Lung (tissue), 12 donors: ENCODE data around the gene NPAS3. TPM values are rescaled to one million over a fixed set of nuclear protein-coding genes. Genes with fewer than 3 reads are reported as not detected.

Experiments used
- ATAC-seq: fragments of 200-7000 bp; cut with Tn5 transposase; one replicate; pipeline ENCODE4 v1.9.1; 2020; ENCODE audit warnings: moderate number of reproducible peaks; ENCODE audit not compliant: insufficient read depth, low FRiP score
- DNase-seq, 3 donors: peaks; one replicate each; pipeline ENCODE4 v3.0.0-alpha.2; 2013 to 2017
- H3K27ac ChIP-seq, 2 donors: one replicate each; pipeline ENCODE4 v1.5.1; 2013; ENCODE audit warnings: mild to moderate bottlenecking in 2 of 2, moderate library complexity in 2 of 2, control low read depth in 1 of 2, inconsistent platforms in 1 of 2, low read depth in 1 of 2, low read length in 1 of 2
- H3K27me3 ChIP-seq, 3 donors: one replicate each; pipeline ENCODE4 v1.5.1; 2013; ENCODE audit warnings: low read length in 2 of 3; ENCODE audit not compliant: control insufficient read depth in 3 of 3, insufficient read depth in 3 of 3
- H3K36me3 ChIP-seq, 4 donors: one replicate each; pipeline ENCODE4 v1.5.1; 2013; ENCODE audit warnings: low read length in 4 of 4, mild to moderate bottlenecking in 1 of 4, moderate library complexity in 1 of 4; ENCODE audit not compliant: control insufficient read depth in 4 of 4, insufficient read depth in 4 of 4
- H3K4me1 ChIP-seq, 5 donors: one replicate each; pipeline ENCODE4 v1.5.1; 2013; ENCODE audit warnings: low read length in 5 of 5, mild to moderate bottlenecking in 2 of 5, moderate library complexity in 1 of 5; ENCODE audit not compliant: control insufficient read depth in 5 of 5, insufficient read depth in 5 of 5
- H3K4me3 ChIP-seq: one replicate; pipeline ENCODE4 v1.5.1; 2013; ENCODE audit warnings: mild to moderate bottlenecking, control low read depth, moderate library complexity
- H3K9ac ChIP-seq, 2 donors: one replicate each; pipeline ENCODE4 v1.5.1; 2013; ENCODE audit warnings: low read length in 2 of 2, control low read depth in 1 of 2; ENCODE audit not compliant: insufficient read depth in 1 of 2
- H3K9me3 ChIP-seq, 4 donors: one replicate each; pipeline ENCODE4 v1.5.1; 2013; ENCODE audit warnings: low read length in 3 of 4, mild to moderate bottlenecking in 1 of 4, moderate library complexity in 1 of 4; ENCODE audit not compliant: control insufficient read depth in 4 of 4, insufficient read depth in 3 of 4
- WGBS, 2 donors: extraction: QIAGEN DNeasy Blood & Tissue Kit; methylation state at CpG; one replicate each; pipeline ENCODE4 v1.1.7; 2013; 5-methylcytosine and 5-hydroxymethylcytosine counted together
- polyA plus RNA-seq, 2 donors: library from polyadenylated mRNA; stranded (reverse); fragments of 200-250 nt; gene quantifications; one replicate each; pipeline ENCODE4 v1.2.1, GENCODE V29; 2013
- total RNA-seq, 2 donors: library from RNA; depleted of rRNA in 1 of 2; stranded (reverse); fragments of >200 nt in 1 of 2; gene quantifications; one replicate each; pipeline ENCODE4 v1.2.1, GENCODE V29; 2014 to 2021
- TF ChIP-seq, protein P1 (sequence below): IDR thresholded peaks from 2 replicates; pipeline ENCODE4 v1.5.1; 2012; ENCODE audit warnings: mild to moderate bottlenecking; ENCODE audit errors: control extremely low read depth, extremely low read depth
- donor health status: control.
- donor health status: control.
- donor health status: Bipolar disorder and iron deficiency.
- donor health status: healthy.
- donor health status: DM: yes; HTN: yes; CAD: no.

The NPAS3 gene
- total and polyA plus RNA-seq, 4 donors = 0.13 to 0.48 (median 0.33) TPM

DNA sequence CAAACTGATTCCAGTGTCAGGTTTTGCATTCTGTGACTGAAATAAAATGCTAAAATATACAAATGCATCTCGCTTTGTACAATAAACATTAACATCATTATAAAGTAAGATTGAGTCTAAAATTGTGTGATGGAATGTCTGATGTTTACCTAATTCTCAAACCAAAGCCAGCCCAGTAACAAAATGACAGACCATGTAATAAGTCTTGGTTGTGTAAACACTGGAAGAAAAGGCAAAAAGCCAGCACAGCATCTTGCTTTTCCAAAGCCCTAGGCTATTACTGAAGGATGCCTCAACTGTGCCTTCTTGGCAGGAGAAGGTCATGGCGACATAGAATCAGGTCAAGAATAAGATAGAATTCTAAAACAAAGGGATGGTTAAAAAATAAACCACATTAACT is 842.6 kb downstream of the NPAS3 start:
- Histone ChIP-seq H3K27ac (no peak overlapping the region), H3K4me3 (no peak overlapping the region), H3K36me3 (no peaks in the 10 kb centered on the region), H3K27me3 (peaks cover 0 to 8% (median 0%) of the 10 kb centered on the region in 3 donors), H3K4me1 (peaks cover 0 to 17% (median 5%) of the 10 kb centered on the region in 5 donors), H3K9me3 (no peaks in the 10 kb centered on the region), H3K9ac (no peak overlapping the region)
- peak in 2 of 3 donors; percentile 55 to 66 for DNase-seq
- TF ChIP-seq, protein P1, sequence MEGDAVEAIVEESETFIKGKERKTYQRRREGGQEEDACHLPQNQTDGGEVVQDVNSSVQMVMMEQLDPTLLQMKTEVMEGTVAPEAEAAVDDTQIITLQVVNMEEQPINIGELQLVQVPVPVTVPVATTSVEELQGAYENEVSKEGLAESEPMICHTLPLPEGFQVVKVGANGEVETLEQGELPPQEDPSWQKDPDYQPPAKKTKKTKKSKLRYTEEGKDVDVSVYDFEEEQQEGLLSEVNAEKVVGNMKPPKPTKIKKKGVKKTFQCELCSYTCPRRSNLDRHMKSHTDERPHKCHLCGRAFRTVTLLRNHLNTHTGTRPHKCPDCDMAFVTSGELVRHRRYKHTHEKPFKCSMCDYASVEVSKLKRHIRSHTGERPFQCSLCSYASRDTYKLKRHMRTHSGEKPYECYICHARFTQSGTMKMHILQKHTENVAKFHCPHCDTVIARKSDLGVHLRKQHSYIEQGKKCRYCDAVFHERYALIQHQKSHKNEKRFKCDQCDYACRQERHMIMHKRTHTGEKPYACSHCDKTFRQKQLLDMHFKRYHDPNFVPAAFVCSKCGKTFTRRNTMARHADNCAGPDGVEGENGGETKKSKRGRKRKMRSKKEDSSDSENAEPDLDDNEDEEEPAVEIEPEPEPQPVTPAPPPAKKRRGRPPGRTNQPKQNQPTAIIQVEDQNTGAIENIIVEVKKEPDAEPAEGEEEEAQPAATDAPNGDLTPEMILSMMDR = no peak
- no peak for ATAC-seq
- 47 to 80% methylated on average over 2 of the region's 2 CpGs for WGBS, 2 donors

DNA sequence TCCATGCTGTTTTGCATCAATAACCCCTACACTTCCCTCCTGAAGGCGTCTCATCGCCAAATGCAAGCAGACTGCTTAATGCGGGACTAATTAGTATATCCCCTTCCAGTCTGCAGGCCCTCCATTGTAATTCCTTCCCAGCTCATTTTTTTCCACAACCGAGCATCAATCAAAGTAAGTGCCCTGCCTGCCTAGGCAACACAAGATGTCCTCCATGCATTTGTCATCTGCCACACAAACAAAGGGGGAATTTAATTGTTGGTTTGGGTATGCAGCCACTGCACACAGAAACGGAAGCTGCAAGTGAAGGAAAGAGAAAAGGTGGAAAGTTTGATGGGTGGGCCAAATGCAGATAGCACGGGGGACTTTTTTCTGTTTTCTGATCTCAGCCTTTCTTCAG is 844.2 kb downstream of the NPAS3 start:
- WGBS, 2 donors = 87 to 88% methylated on average over 6 of the region's 6 CpGs
- ATAC-seq = no peak
- TF ChIP-seq, protein P1 = no peak
- Histone ChIP-seq H3K4me3 (no peak overlapping the region), H3K9me3 (no peaks in the 10 kb centered on the region), H3K9ac (no peak overlapping the region), H3K4me1 (peaks cover 0 to 17% (median 5%) of the 10 kb centered on the region in 5 donors), H3K27ac (no peak overlapping the region), H3K27me3 (peaks cover 0 to 13% (median 0%) of the 10 kb centered on the region in 3 donors), H3K36me3 (no peaks in the 10 kb centered on the region)
- no peak for DNase-seq

DNA sequence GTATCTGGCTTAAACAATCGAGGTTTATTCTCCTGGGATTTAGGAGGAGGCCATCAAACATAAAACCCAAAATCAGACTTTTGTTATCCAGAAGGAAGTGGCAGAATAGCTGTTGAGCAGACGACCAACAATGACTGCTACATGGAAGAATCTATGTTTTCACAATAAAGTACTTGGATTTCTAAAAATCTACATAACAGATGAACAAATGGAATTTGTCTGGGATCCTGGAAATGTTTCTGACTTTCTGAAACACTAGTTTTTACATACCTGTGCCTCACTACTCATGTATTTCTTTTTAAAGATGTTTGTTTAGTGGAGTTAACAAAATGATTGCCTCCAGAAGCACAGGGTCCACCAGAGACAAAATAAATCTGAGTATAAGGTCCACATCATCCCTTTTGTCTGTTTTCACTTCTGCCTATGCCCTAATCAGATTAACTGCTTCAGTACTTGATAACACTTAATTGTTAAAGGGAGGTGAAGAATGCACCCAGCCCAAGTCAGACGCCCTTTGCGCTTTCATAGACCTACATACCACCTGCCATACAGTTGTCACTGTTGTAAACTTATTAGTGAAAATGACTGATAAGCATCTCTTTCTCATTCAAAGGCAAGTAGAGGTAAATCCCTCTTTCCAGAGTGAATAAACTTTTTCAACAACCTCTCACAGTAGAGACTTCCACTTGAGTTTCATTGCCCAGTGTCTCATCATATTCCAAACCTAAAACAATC is 847.6 kb downstream of the NPAS3 start:
- 87 to 92% methylated on average over 4 of the region's 4 CpGs for WGBS, 2 donors

More for the DNA sequence above, 847.6 kb downstream of the NPAS3 start:
- Histone ChIP-seq H3K27me3 (peaks cover 0 to 21% (median 0%) of the 10 kb centered on the region in 3 donors), H3K27ac (no peak overlapping the region), H3K9ac (no peak overlapping the region), H3K4me1 (peaks cover 0 to 4% (median 3%) of the 10 kb centered on the region in 5 donors), H3K36me3 (no peaks in the 10 kb centered on the region), H3K9me3 (no peaks in the 10 kb centered on the region), H3K4me3 (no peak overlapping the region)
- TF ChIP-seq, protein P1 = no peak
- no peak for ATAC-seq
- DNase-seq = no peak
